ENCODE measurements around the gene PIAS4. TPM values are rescaled to one million over a fixed set of nuclear protein-coding genes. Genes with fewer than 3 reads are reported as not detected.
"Not testable (repeated sequence)": the region's sequence is repeated elsewhere in the genome, so short reads cannot be mapped to it uniquely, and the experiment has no call there.

PIAS4 gene
- polyA plus RNA-seq, 1 experiment, result 9.0 TPM

GRCh38 chr19:4007836-4008539, 452 bp downstream of the PIAS4 start:
- ChIA-PET POLR2A (interaction anchor here (0.6 to 1.3 kb wide), 5 partner anchors 17 to 109 kb away, joined by 3 to 6 read pairs (median 3); partner anchors contain the start of gene EEF2), CTCF (interaction anchor here (5.4 kb wide), 1 partner anchor 20 kb away, joined by 39 read pairs; no protein-coding TSS in a partner anchor)
- Histone ChIP-seq H3K27ac (ENCODE audit: low read depth, low read length) (no peak overlapping the region), H3K4me3 (ENCODE audit: low read depth, low read length) (peak overlapping the region; percentile 94), H3K27me3 (ENCODE audit: control insufficient read depth, insufficient read depth, low read length) (no peaks in the 10 kb centered on the region), H3K9me3 (ENCODE audit: control insufficient read depth, insufficient read depth, low read length) (no peaks in the 10 kb centered on the region; the same call in 1 of the 2 replicates)
- no peak for DNase-seq (ENCODE audit: low read depth, low spot score)
- no peak for TF ChIP-seq CTCF (IDR thresholded peaks at IDR 0.05; ENCODE audit: low read depth, low read length)

DNA sequence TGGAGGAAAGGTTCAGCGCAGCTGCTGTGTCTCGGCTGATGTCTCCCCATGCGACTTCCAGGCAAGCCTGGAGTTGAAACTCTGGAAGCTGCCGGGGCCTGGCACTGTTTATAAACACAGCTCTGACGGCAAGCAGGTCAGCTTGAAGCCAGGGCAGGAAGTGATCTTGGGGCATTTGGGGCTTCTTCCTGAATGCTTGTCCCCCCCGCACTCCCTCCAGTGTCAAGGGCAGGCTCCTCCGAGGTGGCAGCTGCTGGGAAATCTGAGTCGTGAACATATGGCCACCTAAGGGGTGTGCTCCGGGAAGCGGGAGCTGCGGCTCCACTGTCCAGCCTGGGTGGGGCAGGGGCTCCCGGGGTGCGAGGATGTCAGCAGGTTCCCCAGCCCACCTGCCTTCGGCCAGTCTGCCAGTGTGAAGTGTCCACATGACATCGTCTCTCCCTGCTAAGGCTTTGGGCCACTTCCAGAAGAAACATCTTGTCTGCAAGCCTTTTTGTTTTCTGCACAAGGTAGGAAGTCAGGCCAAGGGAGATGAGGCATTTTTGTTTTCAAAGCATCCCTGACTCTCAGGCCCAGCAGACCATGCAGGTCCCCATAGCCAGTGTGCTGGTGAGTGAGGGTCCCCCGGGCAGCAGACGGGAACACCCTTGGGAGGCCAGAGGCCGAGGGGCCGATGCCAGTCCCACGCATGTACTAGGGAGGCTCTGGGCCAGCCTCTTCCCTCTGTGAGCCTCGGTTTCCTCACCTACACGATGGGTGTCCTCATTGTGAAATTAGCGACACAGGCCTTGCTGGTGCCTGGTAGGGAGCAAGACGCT, 2.7 kb downstream of the PIAS4 start:
- Histone ChIP-seq H3K9me3 (ENCODE audit: control insufficient read depth, insufficient read depth, low read length) (no peaks in the 10 kb centered on the region; the same call in 1 of the 2 replicates), H3K27me3 (ENCODE audit: control insufficient read depth, insufficient read depth, low read length) (no peaks in the 10 kb centered on the region), H3K4me3 (ENCODE audit: low read depth, low read length) (peak overlapping the region; percentile 39), H3K27ac (ENCODE audit: low read depth, low read length) (peak overlapping the region; percentile 61)
- ChIA-PET CTCF (interaction anchor here (5.4 kb wide), 1 partner anchor 22 kb away, joined by 39 read pairs; no protein-coding TSS in a partner anchor), POLR2A (interaction anchor here (1.4 kb wide), 1 partner anchor 25 kb away, joined by 8 read pairs; the partner anchor contains the start of gene EEF2)
- DNase-seq (ENCODE audit: low read depth, low spot score), result no peak
- TF ChIP-seq CTCF (IDR thresholded peaks at IDR 0.05; ENCODE audit: low read depth, low read length), result no peak

DNA sequence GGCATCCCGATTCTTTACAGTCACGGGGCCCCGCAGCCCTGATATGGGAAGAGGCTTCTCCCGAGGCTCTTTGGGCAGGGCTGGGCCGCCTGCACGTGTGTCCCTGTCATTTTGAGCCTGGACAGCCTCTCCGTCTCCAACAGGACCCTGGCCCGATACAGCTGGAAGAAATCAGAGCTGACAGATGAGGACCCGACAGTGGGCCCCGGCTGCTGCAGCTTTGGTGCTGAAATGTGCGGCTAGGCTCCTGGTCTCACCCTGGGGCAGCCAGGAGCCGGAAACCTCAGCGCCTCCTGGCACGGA, 3.2 kb downstream of the PIAS4 start:
- Histone ChIP-seq H3K27ac (ENCODE audit: low read depth, low read length) (no peak overlapping the region), H3K27me3 (ENCODE audit: control insufficient read depth, insufficient read depth, low read length) (no peaks in the 10 kb centered on the region), H3K4me3 (ENCODE audit: low read depth, low read length) (no peak overlapping the region), H3K9me3 (ENCODE audit: control insufficient read depth, insufficient read depth, low read length) (no peaks in the 10 kb centered on the region; the same call in 1 of the 2 replicates)
- no peak for DNase-seq (ENCODE audit: low read depth, low spot score)
- POLR2A ChIA-PET, result no interaction called here
- CTCF ChIA-PET, result no interaction called here
- no peak for TF ChIP-seq CTCF (IDR thresholded peaks at IDR 0.05; ENCODE audit: low read depth, low read length)

DNA sequence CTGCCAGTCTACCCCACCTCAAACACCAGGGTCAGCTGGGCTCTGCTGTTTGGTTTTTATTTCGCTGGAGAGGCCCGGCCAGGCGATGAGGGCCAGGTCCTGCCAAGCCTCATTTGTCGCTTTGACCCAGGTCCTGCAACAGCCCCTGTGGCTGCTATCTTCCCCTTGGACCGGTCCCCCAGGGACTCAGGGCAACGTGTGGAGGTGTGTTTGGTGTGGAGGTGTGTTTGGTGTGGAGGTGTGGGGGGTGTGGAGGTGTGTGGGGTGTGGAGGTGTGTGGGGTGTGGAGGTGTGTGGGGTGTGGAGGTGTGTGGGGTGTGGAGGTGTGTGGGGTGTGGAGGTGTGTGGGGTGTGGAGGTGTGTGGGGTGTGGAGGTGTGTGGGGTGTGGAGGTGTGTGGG, 3.9 kb downstream of the PIAS4 start:
- POLR2A ChIA-PET, result interaction anchor here (0.6 kb wide), 1 partner anchor 24 kb away, joined by 6 read pairs; no protein-coding TSS in a partner anchor
- H3K27me3 ChIP-seq (ENCODE audit: control insufficient read depth, insufficient read depth, low read length); H3K9me3 ChIP-seq (ENCODE audit: control insufficient read depth, insufficient read depth, low read length); DNase-seq (ENCODE audit: low read depth, low spot score); H3K4me3 ChIP-seq (ENCODE audit: low read depth, low read length); CTCF ChIA-PET; H3K27ac ChIP-seq (ENCODE audit: low read depth, low read length): not testable (repeated sequence)

DNA sequence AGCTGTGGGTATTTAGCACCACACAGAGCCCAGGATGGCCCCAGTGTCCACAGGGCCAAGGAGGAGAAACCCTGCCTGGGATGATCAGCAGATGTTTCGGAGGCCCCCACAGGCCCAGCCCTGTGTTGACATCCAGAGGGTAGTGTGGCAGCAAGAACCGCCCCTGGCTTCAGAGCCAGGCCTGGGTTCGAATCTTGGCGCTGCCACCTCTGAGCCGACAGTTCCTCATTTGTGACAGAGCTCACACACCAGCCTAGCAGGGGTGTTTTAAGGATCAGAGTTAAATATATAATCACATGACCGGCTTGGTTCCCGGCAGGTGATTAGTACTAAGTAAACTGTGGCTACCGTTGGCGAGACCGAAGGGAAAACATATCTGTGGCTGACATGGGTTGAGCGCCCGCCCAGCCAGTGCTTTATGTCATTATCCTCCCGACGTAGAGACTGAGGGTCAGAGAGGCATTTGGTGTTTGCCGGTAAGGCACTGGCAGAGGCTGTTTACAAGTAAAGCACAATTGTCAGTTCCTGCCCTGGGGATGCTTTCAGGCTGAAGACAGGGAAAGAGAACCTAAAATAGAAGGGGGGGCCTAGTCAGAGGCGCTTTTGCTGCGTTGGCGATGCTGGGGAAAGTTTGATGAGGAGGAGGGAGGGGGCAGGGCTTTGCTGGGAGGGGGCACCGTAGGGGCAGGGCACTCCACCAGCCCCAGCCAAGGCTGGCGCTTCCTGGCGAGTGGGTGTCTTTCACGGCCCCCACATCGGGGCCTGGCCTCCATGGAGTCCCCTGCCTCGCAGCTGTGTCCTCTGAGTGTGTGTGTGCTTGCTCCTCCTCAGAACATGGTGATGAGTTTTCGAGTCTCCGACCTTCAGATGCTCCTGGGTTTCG, 4.8 kb downstream of the PIAS4 start:
- Histone ChIP-seq H3K27ac (ENCODE audit: low read depth, low read length) (no peak overlapping the region), H3K27me3 (ENCODE audit: control insufficient read depth, insufficient read depth, low read length) (no peaks in the 10 kb centered on the region), H3K4me3 (ENCODE audit: low read depth, low read length) (no peak overlapping the region), H3K9me3 (ENCODE audit: control insufficient read depth, insufficient read depth, low read length) (no peaks in the 10 kb centered on the region; the same call in 1 of the 2 replicates)
- DNase-seq (ENCODE audit: low read depth, low spot score), result no peak
- ChIA-PET CTCF (interaction anchor here (1.7 kb wide), 1 partner anchor 25 kb away, joined by 4 read pairs; no protein-coding TSS in a partner anchor), POLR2A (interaction anchor here (0.6 kb wide), 2 partner anchors 20 to 25 kb away, joined by 3 to 6 read pairs; no protein-coding TSS in a partner anchor)
- TF ChIP-seq CTCF (IDR thresholded peaks at IDR 0.05; ENCODE audit: low read depth, low read length), result no peak

Measured in AG04450 (cell line).